Posterior vena cava (tissue), 2 donors: ENCODE results near the gene ST6GALNAC1. TPM values are rescaled to one million over a fixed set of nuclear protein-coding genes. Genes with fewer than 3 reads are reported as not detected.
"Not testable (repeated sequence)": the region's sequence is repeated elsewhere in the genome, so short reads cannot be mapped to it uniquely, and the experiment has no call there.

ENCODE experiments used
- DNase-seq: peaks from one replicate; pipeline ENCODE4 v3.0.0-alpha.2; 2020; ENCODE audit warnings: low spot score
- intact Hi-C, 2 donors: fragments of 100-400 bp; cut with DNase I; formaldehyde crosslinking; loops; one replicate each; pipeline versions ENCODE4 v1.14.1 to v1.14.2; 2022 to 2023
- total RNA-seq, 2 donors: library from RNA; stranded (reverse); fragmentation: NEBNext Ultra II Directional; extraction: Animal tissue kit (Norgen Biotek cat#: 25700); gene quantifications; one replicate each; pipeline ENCODE4 v1.2.1, GENCODE V29; 2021
- donor health status: DM: yes; HTN: yes; CAD: no.
- donor health status: DM: yes; HTN: yes; CAD: no.

The ST6GALNAC1 gene
- total RNA-seq, 2 donors from 2014 or later, result 2.0 to 2.3 TPM

GRCh38 chr17:76625496-76625895, 18.1 kb downstream of the ST6GALNAC1 start:
- no peak for DNase-seq
- intact Hi-C loops, result loop anchor here in 1 of 2 donors (10.0 kb wide), 1 partner anchor 101 kb away; no protein-coding TSS in a partner anchor

DNA sequence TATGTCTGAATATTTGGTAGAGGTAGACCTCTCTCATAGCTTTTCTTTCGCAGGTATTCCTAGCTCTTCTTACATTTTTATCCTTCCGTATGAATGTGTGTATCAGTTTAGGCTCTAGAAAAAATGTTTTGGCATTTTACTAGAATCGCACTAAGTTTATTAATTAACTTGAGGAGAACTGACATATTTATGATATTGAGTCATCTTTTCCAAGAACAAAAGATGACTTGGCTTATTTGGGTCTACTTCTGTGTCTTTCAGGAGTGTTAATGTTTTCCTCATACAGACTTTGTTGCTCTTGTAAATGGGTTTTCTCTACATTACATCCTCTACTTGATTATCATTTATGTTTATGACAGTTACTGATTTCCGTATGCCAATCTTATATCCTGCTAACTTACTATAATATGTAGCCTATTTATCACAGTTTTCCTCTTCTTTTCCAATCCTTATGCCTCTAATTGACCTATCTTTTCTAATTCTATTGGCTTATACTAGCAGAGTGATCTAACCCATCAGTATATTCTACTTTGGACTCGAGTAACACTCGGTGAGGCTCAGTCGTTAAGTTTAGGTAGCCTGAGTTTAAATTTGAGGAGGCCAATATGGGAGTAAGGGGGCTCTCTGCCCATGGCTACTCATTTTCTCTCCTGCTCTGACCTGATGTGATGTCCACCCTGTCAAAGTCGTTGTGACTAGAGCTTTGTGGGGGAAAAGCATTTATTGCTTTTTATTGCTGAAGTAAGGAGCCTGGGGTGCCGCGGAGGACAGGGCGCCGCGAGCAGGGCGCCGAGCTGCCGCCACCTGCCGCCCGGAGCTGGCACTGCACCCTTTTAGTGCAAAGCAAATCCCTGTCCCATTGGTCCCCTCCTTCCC, 20.0 kb downstream of the ST6GALNAC1 start:
- DNase-seq, result peak; percentile 92
- intact Hi-C loops, result loop anchor here in 1 of 2 donors (10.0 kb wide), 1 partner anchor 99 kb away; no protein-coding TSS in a partner anchor

- no peak for DNase-seq
- intact Hi-C loops, result no loop called here
Observed at GRCh38 chr17:76617838-76618237, 25.7 kb downstream of the ST6GALNAC1 start.

DNA sequence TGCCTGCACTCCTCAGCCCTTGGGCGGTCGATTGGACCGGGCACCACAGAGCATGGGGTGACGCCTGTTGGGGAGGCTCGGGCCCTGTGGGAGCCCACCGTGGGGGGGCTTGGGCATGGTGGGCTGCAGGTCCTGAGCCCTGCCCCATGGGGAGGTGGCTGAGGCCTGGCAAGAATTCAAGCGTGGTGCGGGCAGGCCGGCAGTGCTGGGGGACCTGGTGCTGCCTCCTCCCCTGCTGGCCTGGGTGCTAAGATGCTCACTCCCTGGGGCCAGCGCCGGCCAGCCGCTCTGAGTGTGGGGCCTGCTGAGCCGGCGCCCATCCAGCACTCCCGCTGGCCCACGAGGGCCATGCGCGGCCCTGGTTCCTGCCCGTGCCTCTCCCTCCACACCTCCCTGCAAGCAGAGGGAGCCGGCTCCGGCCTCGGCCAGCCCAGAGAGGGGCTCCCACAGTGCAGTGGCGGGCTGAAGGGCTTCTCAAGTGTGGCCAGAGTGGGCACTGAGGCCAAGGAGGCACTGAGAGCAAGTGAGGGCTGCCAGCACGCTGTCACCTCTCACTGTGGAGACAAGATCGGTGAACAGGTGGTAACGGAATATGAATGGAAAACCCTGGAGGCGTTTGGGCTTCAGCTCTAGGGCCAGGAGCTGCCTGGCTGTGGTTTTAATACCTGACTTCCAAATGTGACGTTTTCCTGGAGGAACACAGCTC, 28.5 kb downstream of the ST6GALNAC1 start:
- no peak for DNase-seq
- intact Hi-C loops, result no loop called here

DNA sequence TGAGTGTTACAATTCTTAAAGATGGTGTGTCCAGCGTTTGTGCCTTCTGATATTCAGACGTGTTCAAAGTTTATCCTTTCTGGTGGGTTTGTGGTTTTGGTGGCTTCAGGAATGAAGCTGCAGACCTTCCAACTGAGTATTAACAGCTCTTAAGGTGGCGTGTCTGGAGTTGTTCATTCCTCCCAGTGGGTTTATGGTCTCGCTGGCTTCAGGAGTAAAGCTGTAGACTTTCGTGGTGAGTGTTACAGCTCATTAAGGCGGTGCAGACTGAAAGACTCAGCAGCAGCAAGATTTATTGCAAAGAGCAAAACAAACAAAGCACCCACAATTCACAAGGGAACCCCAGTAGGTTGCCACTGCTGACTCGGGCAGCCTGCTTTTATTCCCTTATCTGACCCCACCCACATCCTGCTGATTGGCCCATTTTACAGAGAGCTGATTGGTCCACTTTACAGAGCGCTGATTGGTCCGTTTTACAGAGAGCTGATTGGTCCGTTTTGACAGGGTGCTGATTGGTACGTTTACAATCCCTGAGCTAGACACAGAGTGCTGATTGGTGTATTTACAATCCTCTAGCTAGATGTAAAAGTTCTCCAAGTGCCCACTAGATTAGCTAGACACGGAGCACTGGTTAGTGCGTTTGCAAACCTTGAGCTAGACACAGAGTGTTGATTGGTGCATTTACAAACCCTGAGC, 29.3 kb downstream of the ST6GALNAC1 start:
- DNase-seq, intact Hi-C loops: not testable (repeated sequence)

DNA sequence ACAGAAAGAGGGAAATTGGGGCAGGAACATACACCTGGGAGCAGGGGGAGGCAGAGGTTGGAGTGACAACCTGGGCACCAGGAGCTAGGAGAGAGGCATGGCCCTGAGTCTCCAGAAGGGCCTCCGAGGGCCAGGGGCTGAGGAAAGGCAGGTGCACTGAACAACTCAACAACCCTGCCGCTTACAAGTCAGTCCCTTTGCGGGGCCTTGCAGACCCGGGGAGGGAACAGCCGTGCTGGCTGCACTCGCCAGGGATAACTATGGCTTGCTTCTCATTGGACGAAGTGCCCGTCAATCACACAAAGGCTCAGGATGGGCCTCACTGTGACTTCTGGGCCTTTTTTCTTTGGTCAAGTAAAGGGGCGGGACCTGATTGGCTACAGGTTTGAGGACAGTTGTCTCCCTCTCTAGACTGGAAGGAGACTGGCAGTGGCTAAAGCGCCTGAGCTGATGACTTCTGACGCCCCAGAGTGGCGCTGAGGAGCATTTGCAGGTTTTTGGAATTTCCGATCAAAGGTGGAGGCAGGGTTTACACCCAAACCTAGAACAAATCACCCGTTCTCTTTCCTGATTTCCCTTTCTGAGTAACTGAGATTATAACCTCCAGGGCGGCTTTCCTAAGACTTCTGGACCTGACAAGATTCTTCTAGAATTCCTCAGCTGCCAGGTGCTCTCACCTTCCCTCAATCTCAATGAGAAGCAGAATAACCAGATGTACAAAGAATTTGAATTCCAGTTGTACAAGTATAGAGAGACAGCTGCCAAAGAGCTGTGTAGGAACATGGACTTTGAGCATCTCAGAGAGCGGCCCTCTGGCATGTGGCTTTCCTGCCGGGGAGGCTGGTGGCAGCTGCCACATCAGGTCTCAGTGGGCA, 30.3 kb downstream of the ST6GALNAC1 start:
- DNase-seq, result no peak
- intact Hi-C loops, result no loop called here

DNA sequence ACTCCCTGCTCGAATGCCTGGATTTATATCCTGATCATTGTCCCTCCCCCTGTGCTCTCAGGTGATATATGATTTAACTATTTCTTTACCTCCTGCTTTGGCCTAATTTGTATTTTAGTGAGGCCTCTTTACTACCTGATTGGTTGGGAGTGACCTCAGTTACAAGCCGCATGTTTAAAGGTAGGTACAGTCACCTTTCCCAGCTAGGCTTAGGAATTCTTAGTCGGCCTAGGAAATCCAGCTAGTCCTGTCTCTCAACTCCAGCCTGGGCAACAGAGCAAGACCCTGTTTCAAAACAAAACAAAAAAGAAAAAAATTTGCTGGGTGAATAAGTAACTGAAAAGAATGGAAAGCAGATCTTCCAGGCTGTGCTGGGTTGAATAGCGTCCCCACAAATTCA, 31.1 kb downstream of the ST6GALNAC1 start:
- no peak for DNase-seq
- intact Hi-C loops, result no loop called here

- intact Hi-C loops, result no loop called here
Observed at GRCh38 chr17:76611758-76612157, 31.8 kb downstream of the ST6GALNAC1 start.

DNA sequence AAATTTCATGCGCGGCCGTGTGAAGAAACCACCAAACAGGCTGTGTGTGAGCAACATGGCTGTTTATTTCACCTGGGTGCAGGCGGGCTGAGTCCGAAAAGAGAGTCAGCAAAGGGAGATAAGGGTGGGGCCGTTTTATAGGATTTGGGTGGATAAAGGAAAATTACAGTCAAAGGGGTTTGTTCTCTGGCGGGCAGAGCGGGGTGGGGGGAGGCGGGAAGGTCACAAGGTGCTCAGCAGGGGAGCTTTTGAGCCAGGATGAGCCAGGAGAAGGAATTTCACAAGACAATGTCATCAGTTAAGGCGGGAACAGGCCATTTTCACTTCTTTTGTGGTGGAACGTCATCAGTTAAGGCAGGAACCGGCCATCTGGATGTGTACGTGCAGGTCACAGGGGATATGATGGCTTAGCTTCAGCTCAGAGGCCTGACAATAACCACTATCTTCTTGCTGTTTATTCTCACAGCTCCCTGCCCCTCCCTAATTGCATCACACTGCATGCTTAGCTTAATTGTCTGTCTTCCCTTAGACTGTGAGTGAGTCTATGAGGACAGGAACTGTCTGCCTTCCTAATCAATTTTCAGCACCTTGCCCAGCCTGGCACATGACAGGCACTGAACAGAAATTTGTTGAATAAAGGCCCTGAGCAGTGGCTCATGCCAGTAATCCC, 32.3 kb downstream of the ST6GALNAC1 start:
- DNase-seq, intact Hi-C loops: not testable (repeated sequence)

More at GRCh38 chr17:76611758-76612157, 31.8 kb downstream of the ST6GALNAC1 start:
- DNase-seq, result no peak

- intact Hi-C loops, DNase-seq: not testable (repeated sequence)
Observed at GRCh38 chr17:76606685-76607084, 36.9 kb downstream of the ST6GALNAC1 start.

DNA sequence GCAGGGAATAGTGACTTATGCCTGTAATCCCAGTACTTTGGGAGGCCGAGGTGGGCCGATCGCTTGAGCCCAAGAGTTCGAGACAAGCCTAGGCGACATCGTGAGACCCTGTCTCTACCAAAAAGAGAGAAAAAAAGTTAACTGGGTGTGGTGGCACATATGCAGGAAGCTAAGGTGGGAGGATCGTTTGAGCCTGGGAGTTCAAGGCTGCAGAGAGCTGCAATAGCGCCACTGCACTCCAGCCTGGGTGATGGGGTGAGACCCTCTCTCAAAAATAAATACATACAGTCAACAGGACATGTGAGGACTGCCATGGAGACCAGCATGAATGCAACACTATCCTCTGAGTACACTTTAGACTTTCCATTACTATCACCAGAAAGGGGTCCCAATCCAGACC, 42.5 kb downstream of the ST6GALNAC1 start:
- intact Hi-C loops, result no loop called here

GRCh38 chr17:76599694-76600460, 43.7 kb downstream of the ST6GALNAC1 start:
- DNase-seq, result peak; percentile 36
- intact Hi-C loops, result no loop called here

More for the DNA sequence above, 42.5 kb downstream of the ST6GALNAC1 start:
- peak; percentile 38 for DNase-seq

GRCh38 chr17:76598004-76598439, 45.5 kb downstream of the ST6GALNAC1 start:
- intact Hi-C loops, result no loop called here

GRCh38 chr17:76597156-76598003, 46.2 kb downstream of the ST6GALNAC1 start:
- peak; percentile 69 for DNase-seq
- intact Hi-C loops, result no loop called here

More at GRCh38 chr17:76598004-76598439, 45.5 kb downstream of the ST6GALNAC1 start:
- peak; percentile 8 for DNase-seq

DNA sequence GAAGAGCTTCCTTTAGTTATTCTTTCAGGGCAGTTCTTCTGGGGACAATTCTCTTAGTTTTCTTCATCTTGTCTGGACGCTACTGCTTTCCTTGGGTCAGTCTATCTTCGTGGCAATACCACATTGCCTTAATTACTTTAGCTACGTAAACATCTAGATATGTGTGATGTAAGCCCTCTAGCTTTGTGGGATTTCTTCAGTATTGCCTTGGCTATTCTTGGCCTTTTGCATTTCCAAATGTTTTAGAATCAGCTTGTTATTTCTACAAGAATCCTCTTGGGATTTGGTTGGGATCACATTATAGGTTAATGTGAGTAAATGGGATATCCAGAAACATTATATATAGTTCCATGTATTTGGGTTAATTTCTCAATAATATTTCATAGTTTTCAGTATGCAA, 48.9 kb downstream of the ST6GALNAC1 start:
- intact Hi-C loops, result no loop called here
- DNase-seq, result no peak

GRCh38 chr17:76593959-76594358, 49.6 kb downstream of the ST6GALNAC1 start:
- intact Hi-C loops, result no loop called here

More at GRCh38 chr17:76593959-76594358, 49.6 kb downstream of the ST6GALNAC1 start:
- peak; percentile 6 for DNase-seq
